Frontal cortex (tissue), 4 donors: Measurements from ENCODE around the gene ABCG4. TPM values are rescaled to one million over a fixed set of nuclear protein-coding genes. Genes with fewer than 3 reads are reported as not detected.
A peak's percentile ranks its signal among the peaks of the same experiment; 100 is the strongest.
"Not testable (repeated sequence)": the region's sequence is repeated elsewhere in the genome, so short reads cannot be mapped to it uniquely, and the experiment has no call there.

Source experiments
- DNase-seq, 2 donors: peaks; one replicate each; pipeline ENCODE4 v3.0.0; 2012; ENCODE audit warnings: low spot score in 2 of 2
- FAIRE-seq: peaks from 2 replicates; lab custom pipeline; 2012; peaks lifted over from hg19 to GRCh38; lab: Jason Lieb, UNC
- total RNA-seq: library from RNA; depleted of rRNA; stranded (reverse); fragments of >200 nt; gene quantifications from one replicate; pipeline ENCODE4 v1.2.3, GENCODE V29; 2014
- donor health status: control.
- donor health status: control.
- donor health status: control.

The ABCG4 gene
- 2.0 TPM for total RNA-seq

GRCh38 chr11:119149018-119149785, at the start of gene ABCG4:
ABCG4 (plus strand) TSS chr11:119149052; CDS start chr11:119149966, 914 bp downstream.
- DNase-seq (peak; percentile 42 to 52), FAIRE-seq (no peak)

GRCh38 chr11:119099711-119100110, 49.1 kb upstream of the ABCG4 start:
- DNase-seq, result no peak
- FAIRE-seq, result no peak

GRCh38 chr11:119100246-119100970, 48.4 kb upstream of the ABCG4 start:
- DNase-seq (no peak), FAIRE-seq (no peak)

GRCh38 chr11:119100994-119101758, 47.7 kb upstream of the ABCG4 start:
- FAIRE-seq (no peak), DNase-seq (no peak)

GRCh38 chr11:119101759-119102423, 47.0 kb upstream of the ABCG4 start, which contains the start of gene DPAGT1:
DPAGT1 (minus strand) TSS chr11:119101853; CDS start chr11:119101655, 198 bp downstream.
- peak; percentile 80 to 83 for DNase-seq
- no peak for FAIRE-seq

- not testable (repeated sequence) for FAIRE-seq
Observed at GRCh38 chr11:119103161-119103664, 45.6 kb upstream of the ABCG4 start.

GRCh38 chr11:119103793-119104192, 45.1 kb upstream of the ABCG4 start:
- FAIRE-seq, result no peak
- DNase-seq, result no peak

More at GRCh38 chr11:119103161-119103664, 45.6 kb upstream of the ABCG4 start:
- DNase-seq, result not testable (repeated sequence)

GRCh38 chr11:119106564-119107537, 42.0 kb upstream of the ABCG4 start, which contains the start of gene C2CD2L:
C2CD2L (plus strand) TSS chr11:119107344; CDS start chr11:119107742, 398 bp downstream.
- peak; percentile 95 for DNase-seq
- no peak for FAIRE-seq

GRCh38 chr11:119107538-119108145, 41.2 kb upstream of the ABCG4 start:
- FAIRE-seq, result no peak
- no peak for DNase-seq

GRCh38 chr11:119108146-119108856, 40.6 kb upstream of the ABCG4 start:
- FAIRE-seq, result no peak
- peak in 1 of 2 donors; percentile 37 for DNase-seq

- DNase-seq, result no peak
- FAIRE-seq, result no peak
Observed at GRCh38 chr11:119108857-119109221, 40.0 kb upstream of the ABCG4 start.

GRCh38 chr11:119109843-119110242, 39.0 kb upstream of the ABCG4 start:
- DNase-seq (no peak), FAIRE-seq (no peak)

GRCh38 chr11:119110439-119110838, 38.4 kb upstream of the ABCG4 start:
- DNase-seq, result no peak
- FAIRE-seq, result no peak

- no peak for FAIRE-seq
- DNase-seq, result no peak
Observed at GRCh38 chr11:119111361-119111925, 37.4 kb upstream of the ABCG4 start.

- FAIRE-seq (no peak), DNase-seq (no peak)
Observed at GRCh38 chr11:119112314-119113020, 36.4 kb upstream of the ABCG4 start.

- FAIRE-seq, result no peak
- no peak for DNase-seq
Observed at GRCh38 chr11:119113716-119114115, 35.1 kb upstream of the ABCG4 start.
